AG20443 (cell line): ENCODE results near the gene NAV3.
"Not testable (repeated sequence)": the region's sequence is repeated elsewhere in the genome, so short reads cannot be mapped to it uniquely, and the experiment has no call there.

ENCODE experiments used
- DNase-seq: peaks from one replicate; pipeline ENCODE4 v3.0.0; 2012; ENCODE audit warnings: low spot score, mixed read lengths

Gene NAV3

GRCh38 chr12:78249578-78249977 is 418.9 kb downstream of the NAV3 start:
- DNase-seq = no peak

- not testable (repeated sequence) for DNase-seq
Measured at GRCh38 chr12:78257662-78258061, 427.0 kb downstream of the NAV3 start.

- DNase-seq = no peak
Measured at GRCh38 chr12:78260976-78261375, 430.3 kb downstream of the NAV3 start.

- no peak for DNase-seq
Measured at GRCh38 chr12:78261901-78262300, 431.2 kb downstream of the NAV3 start.
